HUES64 (cell line): ENCODE data around the gene PRR16.
A peak's percentile ranks its signal among the peaks of the same experiment; 100 is the strongest.
"Not testable (repeated sequence)": the region's sequence is repeated elsewhere in the genome, so short reads cannot be mapped to it uniquely, and the experiment has no call there.

ENCODE experiments used
- H3K27ac ChIP-seq: 2 replicates; pipeline ENCODE4 v1.7.0; 2013; ENCODE audit warnings: low read depth, low read length, inconsistent platforms
- H3K27me3 ChIP-seq: 2 replicates; pipeline ENCODE4 v1.6.1; 2013; ENCODE audit warnings: mild to moderate bottlenecking, low read length; ENCODE audit not compliant: insufficient read depth
- H3K36me3 ChIP-seq: 2 replicates; pipeline ENCODE4 v1.6.1; 2013; ENCODE audit warnings: mild to moderate bottlenecking, low read length; ENCODE audit not compliant: insufficient read depth
- H3K4me1 ChIP-seq: 2 replicates; pipeline ENCODE4 v1.6.1; 2013; ENCODE audit warnings: mild to moderate bottlenecking, low read length, moderate library complexity; ENCODE audit not compliant: insufficient read depth
- H3K4me3 ChIP-seq: 2 replicates; pipeline ENCODE4 v1.5.1; 2013; ENCODE audit warnings: mild to moderate bottlenecking, low read length, moderate library complexity
- H3K9ac ChIP-seq: 2 replicates; pipeline ENCODE4 v1.6.1; 2013; ENCODE audit warnings: mild to moderate bottlenecking, low read depth, low read length
- H3K9me3 ChIP-seq: 2 replicates; pipeline ENCODE4 v1.6.1; 2013; ENCODE audit warnings: low read depth, low read length; ENCODE audit not compliant: insufficient read depth
- WGBS: fragments of 150-250, 120-280 bp; methylation state at CpG from one replicate; pipeline ENCODE4 v1.1.7; 2013; ENCODE audit warnings: missing lambda C conversion rate; 5-methylcytosine and 5-hydroxymethylcytosine counted together

Gene PRR16

GRCh38 chr5:120446901-120447300 lies 17.2 kb upstream of the PRR16 start:
- no peaks in the 10 kb centered on the region for H3K27me3 ChIP-seq
- H3K4me1 ChIP-seq: peaks cover 15% of the 10 kb centered on the region
- H3K36me3 ChIP-seq: no peaks in the 10 kb centered on the region
- 100% methylated on average over 2 of the region's 2 CpGs for WGBS
- H3K4me3 ChIP-seq: no peak overlapping the region
- no peaks in the 10 kb centered on the region for H3K9me3 ChIP-seq
- no peak overlapping the region for H3K27ac ChIP-seq
- H3K9ac ChIP-seq: no peak overlapping the region

- H3K27me3 ChIP-seq: no peaks in the 10 kb centered on the region
- H3K9ac ChIP-seq: no peak overlapping the region
- 19% methylated on average over 1 of the region's 1 CpG for WGBS
- H3K36me3 ChIP-seq: no peaks in the 10 kb centered on the region
- peaks cover 15% of the 10 kb centered on the region for H3K4me1 ChIP-seq
- H3K4me3 ChIP-seq: no peak overlapping the region
- H3K9me3 ChIP-seq: no peaks in the 10 kb centered on the region
- no peak overlapping the region for H3K27ac ChIP-seq
Measured at GRCh38 chr5:120447706-120448239, 16.3 kb upstream of the PRR16 start.

DNA sequence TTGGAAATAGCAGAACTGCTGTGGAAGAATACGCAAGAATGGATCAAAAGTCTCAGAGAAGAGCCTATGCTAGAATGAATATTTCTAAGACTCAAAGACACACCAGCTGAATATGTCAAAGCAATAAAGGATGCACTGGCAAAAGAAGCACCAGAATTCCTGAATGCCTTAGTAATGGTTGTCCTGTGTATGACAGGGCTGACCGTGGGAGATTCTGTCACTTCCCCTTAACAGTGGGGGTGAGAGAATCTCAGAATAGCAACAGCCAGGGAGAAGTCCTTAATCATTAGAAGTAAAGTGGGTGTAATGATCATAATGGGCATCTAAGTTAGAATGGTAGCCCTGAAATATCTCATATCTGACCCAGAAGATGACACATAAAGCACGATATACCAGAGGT lies 14.6 kb upstream of the PRR16 start:
- Histone ChIP-seq H3K27ac (no peak overlapping the region), H3K4me1 (peaks cover 20% of the 10 kb centered on the region)

DNA sequence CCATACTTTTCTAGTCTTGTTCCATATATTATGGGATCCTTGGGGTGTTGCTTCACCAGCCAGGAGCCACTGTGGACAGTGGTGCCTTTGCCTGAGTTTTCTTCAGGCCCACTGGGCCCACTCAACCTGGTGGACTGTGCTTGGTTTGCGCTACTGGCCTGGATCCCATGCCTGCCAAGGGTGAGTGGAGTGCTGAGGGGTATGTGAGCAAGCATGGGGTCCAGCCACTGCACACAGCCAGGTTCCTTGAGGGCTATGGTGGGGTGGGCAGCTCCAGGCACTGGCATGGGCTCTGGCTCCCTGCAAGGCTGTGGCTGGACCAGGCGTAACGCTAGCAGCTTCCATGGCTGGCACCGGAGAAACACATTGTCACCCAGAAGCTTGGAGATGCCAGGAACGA lies 13.2 kb upstream of the PRR16 start:
- WGBS: 95% methylated on average over 5 of the region's 5 CpGs
- H3K27ac ChIP-seq: no peak overlapping the region
- H3K27me3 ChIP-seq: no peaks in the 10 kb centered on the region
- no peaks in the 10 kb centered on the region for H3K36me3 ChIP-seq
- peaks cover 22% of the 10 kb centered on the region for H3K4me1 ChIP-seq
- no peak overlapping the region for H3K4me3 ChIP-seq
- H3K9me3 ChIP-seq: no peaks in the 10 kb centered on the region
- no peak overlapping the region for H3K9ac ChIP-seq

More for the DNA sequence above, 14.6 kb upstream of the PRR16 start:
- H3K4me3 ChIP-seq: no peak overlapping the region
- 95% methylated on average over 3 of the region's 3 CpGs for WGBS
- no peak overlapping the region for H3K9ac ChIP-seq
- H3K9me3 ChIP-seq: no peaks in the 10 kb centered on the region
- H3K36me3 ChIP-seq: no peaks in the 10 kb centered on the region
- H3K27me3 ChIP-seq: no peaks in the 10 kb centered on the region

DNA sequence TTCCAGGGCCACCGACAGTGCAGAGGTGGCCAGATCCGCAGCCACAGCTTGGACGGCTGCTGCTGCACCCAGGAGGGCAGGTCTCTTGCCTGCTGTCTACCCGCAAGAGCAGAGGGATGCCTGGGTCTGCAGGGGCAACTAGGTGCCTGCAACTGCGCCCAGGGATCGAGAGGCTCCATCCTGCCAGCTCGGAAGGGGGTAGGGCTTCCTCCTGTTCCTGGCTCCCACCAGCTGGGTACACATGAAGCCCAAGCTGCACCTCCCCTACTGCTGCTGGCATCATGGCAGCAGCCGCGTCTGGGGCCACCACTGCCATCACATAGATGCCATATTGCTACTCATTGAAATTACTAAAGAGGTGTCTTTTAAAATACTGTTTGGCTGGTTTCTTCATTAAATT lies 12.7 kb upstream of the PRR16 start:
- 96% methylated on average over 9 of the region's 9 CpGs for whole genome bisulfite sequencing
- H3K27me3 ChIP-seq: no peaks in the 10 kb centered on the region

GRCh38 chr5:120452471-120452870 lies 11.6 kb upstream of the PRR16 start:
- Histone ChIP-seq H3K27me3 (no peaks in the 10 kb centered on the region), H3K36me3 (no peaks in the 10 kb centered on the region), H3K9ac (no peak overlapping the region), H3K4me1 (0 out of 2 replicates have a peak, but pooled peaks cover 8% of the 10 kb centered on the region), H3K4me3 (no peak overlapping the region), H3K9me3 (no peaks in the 10 kb centered on the region), H3K27ac (no peak overlapping the region)
- no CpG with 5 or more reads among the region's 1 CpG for WGBS

More for the DNA sequence above, 12.7 kb upstream of the PRR16 start:
- H3K36me3 ChIP-seq: no peaks in the 10 kb centered on the region
- H3K9me3 ChIP-seq: no peaks in the 10 kb centered on the region
- no peak overlapping the region for H3K4me3 ChIP-seq
- H3K9ac ChIP-seq: no peak overlapping the region
- H3K27ac ChIP-seq: no peak overlapping the region
- H3K4me1 ChIP-seq: peaks cover 16% of the 10 kb centered on the region

DNA sequence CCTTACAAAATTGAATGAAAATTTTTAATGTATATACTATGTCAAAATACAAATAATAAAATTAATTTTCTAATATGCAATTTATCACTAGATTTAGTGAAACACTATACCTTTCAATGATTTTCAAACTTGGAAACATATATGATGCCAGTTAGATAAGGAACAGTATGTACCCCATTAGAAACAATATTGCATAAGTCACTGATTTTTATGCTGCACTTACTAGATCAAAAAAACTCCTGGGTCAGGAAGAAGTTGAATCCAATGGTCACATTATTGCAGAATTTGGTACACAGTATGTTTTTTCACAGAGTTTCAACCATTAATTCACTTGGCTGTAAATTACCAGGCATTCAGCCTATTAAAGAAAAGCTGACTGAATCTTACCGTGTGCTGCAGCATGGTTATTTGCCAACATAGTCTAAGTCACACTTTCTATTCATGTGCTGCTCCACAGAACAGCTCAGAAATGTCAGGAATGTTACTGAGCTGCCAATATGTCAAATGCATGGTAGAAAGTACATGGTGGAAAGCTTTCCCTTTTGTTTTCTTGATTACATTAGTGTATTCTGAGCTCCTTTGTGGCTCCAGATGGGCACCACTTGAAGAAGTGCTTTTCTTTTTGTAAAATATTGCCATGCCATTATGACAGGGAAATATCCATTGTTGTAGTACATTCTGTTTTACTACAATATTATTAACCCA lies 9.9 kb upstream of the PRR16 start:
- H3K36me3 ChIP-seq: no peaks in the 10 kb centered on the region
- no peaks in the 10 kb centered on the region for H3K27me3 ChIP-seq
- no peak overlapping the region for H3K9ac ChIP-seq
- 0 out of 2 replicates have a peak overlapping the region, but pooled peaks have one; percentile 16 for H3K27ac ChIP-seq
- no peak overlapping the region for H3K4me3 ChIP-seq
- no peaks in the 10 kb centered on the region for H3K9me3 ChIP-seq
- WGBS: 68% methylated on average over 1 of the region's 1 CpG
- 0 out of 2 replicates have a peak, but pooled peaks cover 8% of the 10 kb centered on the region for H3K4me1 ChIP-seq

DNA sequence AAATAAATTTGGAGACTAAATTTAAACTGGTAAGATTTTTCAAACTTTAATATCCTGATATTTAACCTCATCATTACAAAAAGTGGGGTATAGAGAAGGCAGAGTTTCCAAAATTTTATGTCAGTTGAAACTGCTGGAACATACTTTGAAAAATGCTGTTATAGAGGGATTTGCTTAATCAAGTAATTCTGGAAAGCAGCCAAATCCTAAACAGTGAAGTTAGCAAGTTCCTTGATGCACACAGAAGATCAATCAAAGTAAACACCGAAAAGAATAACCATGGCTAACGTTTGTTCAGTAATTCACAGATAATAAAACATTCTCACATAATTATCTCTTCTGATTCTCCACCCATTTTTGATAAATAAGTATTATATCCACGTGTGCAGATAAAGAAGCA lies 8.1 kb upstream of the PRR16 start:
- Histone ChIP-seq H3K9me3 (no peaks in the 10 kb centered on the region), H3K4me1 (0 out of 2 replicates have a peak, but pooled peaks cover 8% of the 10 kb centered on the region), H3K36me3 (no peaks in the 10 kb centered on the region), H3K4me3 (no peak overlapping the region), H3K27me3 (no peaks in the 10 kb centered on the region), H3K27ac (no peak overlapping the region), H3K9ac (no peak overlapping the region)
- WGBS: 76% methylated on average over 3 of the region's 3 CpGs

GRCh38 chr5:120457839-120458507 lies 6.1 kb upstream of the PRR16 start:
- Histone ChIP-seq H3K4me1 (0 out of 2 replicates have a peak, but pooled peaks cover 8% of the 10 kb centered on the region), H3K9ac (no peak overlapping the region), H3K9me3 (no peaks in the 10 kb centered on the region), H3K27me3 (peaks cover 8% of the 10 kb centered on the region), H3K36me3 (no peaks in the 10 kb centered on the region), H3K4me3 (no peak overlapping the region), H3K27ac (no peak overlapping the region)
- 57% methylated on average over 20 of the region's 20 CpGs for WGBS

- H3K36me3 ChIP-seq, H3K27ac ChIP-seq, H3K9ac ChIP-seq, H3K4me1 ChIP-seq, H3K4me3 ChIP-seq, H3K9me3 ChIP-seq: not testable (repeated sequence)
- WGBS: no CpG with 5 or more reads among the region's 2 CpGs
- H3K27me3 ChIP-seq: peaks cover 13% of the 10 kb centered on the region
Measured at GRCh38 chr5:120458508-120458847, 5.6 kb upstream of the PRR16 start.

- Histone ChIP-seq H3K9ac (no peak overlapping the region), H3K27ac (no peak overlapping the region), H3K9me3 (no peaks in the 10 kb centered on the region), H3K36me3 (no peaks in the 10 kb centered on the region), H3K27me3 (peaks cover 39% of the 10 kb centered on the region), H3K4me3 (no peak overlapping the region), H3K4me1 (no peaks in the 10 kb centered on the region)
- no CpG with 5 or more reads among the region's 2 CpGs for WGBS
Measured at GRCh38 chr5:120461251-120461650, 2.8 kb upstream of the PRR16 start.
